Cerebellar nuclear complex (tissue), 1 donor: Measurements from ENCODE around the gene IFNA7.
"Not testable (repeated sequence)": the region's sequence is repeated elsewhere in the genome, so short reads cannot be mapped to it uniquely, and the experiment has no call there.

Experiments used
- DNase-seq, 2 experiments: peaks; one replicate each; lab custom pipeline; 2025; lab: John Stamatoyannopoulos, UW

The IFNA7 gene

GRCh38 chr9:21202105-21202504 lies at the start of gene IFNA7:
TSS of gene IFNA7 (minus strand) at chr9:21202205. CDS start at chr9:21202165, 40 bp downstream.
- DNase-seq, result not testable (repeated sequence)

GRCh38 chr9:21251638-21252037 lies 49.6 kb upstream of the IFNA7 start:
- no peak for DNase-seq

GRCh38 chr9:21251190-21251589 lies 49.2 kb upstream of the IFNA7 start:
- DNase-seq, result no peak

GRCh38 chr9:21244836-21245235 lies 42.8 kb upstream of the IFNA7 start:
- no peak for DNase-seq

GRCh38 chr9:21239911-21240310 lies 37.9 kb upstream of the IFNA7 start, which contains the start of gene IFNA14:
TSS of gene IFNA14 (minus strand) at chr9:21240005. CDS start at chr9:21239935, 70 bp downstream.
- DNase-seq, result no peak

GRCh38 chr9:21236360-21236714 lies 34.3 kb upstream of the IFNA7 start:
- DNase-seq, result not testable (repeated sequence)

- not testable (repeated sequence) for DNase-seq
Measured at GRCh38 chr9:21235468-21236359, 33.7 kb upstream of the IFNA7 start.

GRCh38 chr9:21234153-21234687 lies 32.2 kb upstream of the IFNA7 start:
- no peak for DNase-seq

- DNase-seq, result no peak
Measured at GRCh38 chr9:21233258-21233657, 31.3 kb upstream of the IFNA7 start.

- no peak for DNase-seq
Measured at GRCh38 chr9:21228122-21228521, 26.1 kb upstream of the IFNA7 start, which contains the start of gene IFNA17. TSS of gene IFNA17 (minus strand) at chr9:21228222. CDS start at chr9:21228173, 49 bp downstream.

GRCh38 chr9:21217211-21217610 lies 15.2 kb upstream of the IFNA7 start, which contains the start of gene IFNA16:
TSS of gene IFNA16 (minus strand) at chr9:21217311. CDS start at chr9:21217305, 6 bp downstream.
- not testable (repeated sequence) for DNase-seq

GRCh38 chr9:21213411-21214326 lies 11.7 kb upstream of the IFNA7 start:
- DNase-seq, result not testable (repeated sequence)

GRCh38 chr9:21212160-21212559 lies 10.2 kb upstream of the IFNA7 start:
- not testable (repeated sequence) for DNase-seq

GRCh38 chr9:21210782-21211181 lies 8.8 kb upstream of the IFNA7 start:
- DNase-seq, result not testable (repeated sequence)

- DNase-seq, result no peak
Measured at GRCh38 chr9:21210311-21210710, 8.3 kb upstream of the IFNA7 start.

GRCh38 chr9:21207043-21207442 lies 5.0 kb upstream of the IFNA7 start, which contains the start of gene IFNA10:
TSS of gene IFNA10 (minus strand) at chr9:21207143. CDS start at chr9:21207097, 46 bp downstream.
- not testable (repeated sequence) for DNase-seq

GRCh38 chr9:21205204-21205603 lies 3.2 kb upstream of the IFNA7 start:
- no peak for DNase-seq

- DNase-seq, result not testable (repeated sequence)
Measured at GRCh38 chr9:21194867-21195776, 6.9 kb downstream of the IFNA7 start.

- DNase-seq, result not testable (repeated sequence)
Measured at GRCh38 chr9:21187487-21187886, 14.5 kb downstream of the IFNA7 start, which contains the start of gene IFNA4. TSS of gene IFNA4 (minus strand) at chr9:21187587. CDS start at chr9:21187531, 56 bp downstream.
